HG02763 (cell line): ENCODE results near the gene NUTM2A.
"Not testable (repeated sequence)": the region's sequence is repeated elsewhere in the genome, so short reads cannot be mapped to it uniquely, and the experiment has no call there.

ENCODE experiments used
- ATAC-seq: cut with Tn5 transposase; IDR thresholded peaks from one replicate; pipeline ENCODE4 v1.9.1; 2021; ENCODE audit warnings: mild to moderate bottlenecking, moderate library complexity; ENCODE audit not compliant: unreplicated experiment

The NUTM2A gene, protein sequence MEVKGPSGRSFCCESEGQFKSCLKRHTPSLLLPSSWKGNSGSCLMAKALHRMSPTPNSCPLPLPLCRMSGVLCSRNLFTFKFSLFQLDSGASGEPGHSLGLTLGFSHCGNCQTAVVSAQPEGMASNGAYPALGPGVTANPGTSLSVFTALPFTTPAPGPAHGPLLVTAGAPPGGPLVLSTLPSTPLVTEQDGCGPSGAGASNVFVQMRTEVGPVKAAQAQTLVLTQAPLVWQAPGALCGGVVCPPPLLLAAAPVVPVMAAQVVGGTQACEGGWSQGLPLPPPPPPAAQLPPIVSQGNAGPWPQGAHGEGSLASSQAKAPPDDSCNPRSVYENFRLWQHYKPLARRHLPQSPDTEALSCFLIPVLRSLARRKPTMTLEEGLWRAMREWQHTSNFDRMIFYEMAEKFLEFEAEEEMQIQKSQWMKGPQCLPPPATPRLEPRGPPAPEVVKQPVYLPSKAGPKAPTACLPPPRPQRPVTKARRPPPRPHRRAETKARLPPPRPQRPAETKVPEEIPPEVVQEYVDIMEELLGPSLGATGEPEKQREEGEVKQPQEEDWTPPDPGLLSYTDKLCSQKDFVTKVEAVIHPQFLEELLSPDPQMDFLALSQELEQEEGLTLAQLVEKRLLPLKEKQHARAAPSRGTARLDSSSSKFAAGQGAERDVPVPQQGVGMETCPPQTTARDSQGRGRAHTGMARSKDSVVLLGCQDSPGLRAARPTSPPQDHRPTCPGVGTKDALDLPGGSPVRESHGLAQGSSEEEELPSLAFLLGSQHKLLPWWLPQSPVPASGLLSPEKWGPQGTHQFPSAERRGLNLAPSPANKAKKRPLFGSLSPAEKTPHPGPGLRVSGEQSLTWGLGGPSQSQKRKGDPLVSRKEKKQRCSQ

DNA sequence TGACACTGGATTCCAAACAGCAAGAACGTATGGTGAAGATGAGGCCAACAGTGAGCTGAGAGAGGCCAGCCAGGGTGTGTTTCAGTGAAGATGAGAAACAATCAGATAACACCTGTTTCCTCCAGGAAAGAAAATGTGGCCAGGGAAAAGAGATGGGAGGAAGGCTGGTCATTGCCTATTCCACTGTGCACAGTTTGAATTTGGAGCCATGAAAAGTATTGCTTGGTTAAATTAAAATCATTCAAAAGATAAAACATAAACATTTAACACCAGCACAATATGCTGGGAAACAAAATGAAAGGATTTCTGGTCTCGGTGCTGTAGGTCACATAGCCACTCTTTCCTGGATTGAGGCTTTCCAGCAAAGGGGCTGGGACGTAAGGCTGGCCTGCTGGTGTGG is at the start of gene NUTM2A:
Gene NUTM2A, plus strand, starts transcription at position 301 of the 400 bp plus-strand sequence. CDS start 383 bp downstream, outside the sequence.
- not testable (repeated sequence) for ATAC-seq

DNA sequence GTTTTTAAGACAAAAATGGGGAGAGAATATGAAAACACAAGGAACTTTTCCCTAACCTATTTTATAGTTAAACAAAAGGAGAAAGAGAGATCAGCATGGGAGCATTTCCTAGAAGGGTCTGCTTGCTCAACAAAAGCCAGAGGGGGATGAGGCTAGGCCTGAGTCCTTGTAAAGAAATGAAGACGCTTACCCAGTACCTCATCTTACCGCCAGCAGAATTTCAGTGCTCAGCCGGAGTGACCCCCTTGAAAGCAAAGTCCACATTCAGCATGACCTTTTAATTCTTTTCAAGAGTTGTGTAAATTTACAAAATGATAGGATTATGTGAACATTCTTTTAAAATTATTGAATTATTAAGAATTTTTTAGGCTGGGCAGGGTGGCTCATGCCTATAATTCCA is 47.7 kb upstream of the NUTM2A start:
- not testable (repeated sequence) for ATAC-seq

DNA sequence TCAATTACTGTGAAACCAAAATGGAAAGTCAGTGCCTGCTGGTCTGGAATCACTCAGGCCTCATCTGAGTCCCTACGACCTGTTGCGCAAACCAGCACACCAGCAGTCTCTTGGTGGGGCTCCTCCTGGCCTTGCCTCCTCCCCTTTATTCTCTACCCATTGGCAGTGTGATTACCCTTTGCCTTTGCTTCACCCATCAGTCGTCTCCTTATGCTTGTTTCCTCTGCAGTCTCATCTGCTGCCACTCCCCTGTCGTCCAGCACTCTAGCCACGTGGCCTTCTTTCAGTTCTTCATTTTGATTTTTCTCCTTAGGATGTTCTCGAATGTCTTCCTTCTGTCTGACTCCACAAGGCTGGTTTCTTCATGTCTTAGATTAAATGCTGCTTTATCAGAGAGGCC is 40.8 kb upstream of the NUTM2A start:
- ATAC-seq: not testable (repeated sequence)

DNA sequence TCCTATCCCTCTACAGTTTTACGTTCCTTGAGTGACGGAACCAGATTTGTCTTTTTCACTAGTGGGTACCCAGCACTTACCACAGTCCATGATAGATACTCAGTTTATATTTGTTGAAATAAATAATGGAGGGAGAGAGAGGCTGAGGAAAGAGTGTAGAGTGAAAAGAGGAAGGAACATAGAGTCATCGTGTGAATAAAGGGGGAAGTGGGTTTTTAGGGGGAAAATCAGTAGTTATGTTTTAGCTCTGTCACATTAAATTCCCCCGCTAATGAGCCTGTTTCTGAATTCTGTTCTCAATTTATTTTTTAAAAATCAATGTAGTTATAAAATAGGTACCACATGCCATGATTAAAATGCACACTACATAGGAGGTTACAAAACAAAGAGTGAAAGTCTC is 39.2 kb upstream of the NUTM2A start:
- ATAC-seq: not testable (repeated sequence)

DNA sequence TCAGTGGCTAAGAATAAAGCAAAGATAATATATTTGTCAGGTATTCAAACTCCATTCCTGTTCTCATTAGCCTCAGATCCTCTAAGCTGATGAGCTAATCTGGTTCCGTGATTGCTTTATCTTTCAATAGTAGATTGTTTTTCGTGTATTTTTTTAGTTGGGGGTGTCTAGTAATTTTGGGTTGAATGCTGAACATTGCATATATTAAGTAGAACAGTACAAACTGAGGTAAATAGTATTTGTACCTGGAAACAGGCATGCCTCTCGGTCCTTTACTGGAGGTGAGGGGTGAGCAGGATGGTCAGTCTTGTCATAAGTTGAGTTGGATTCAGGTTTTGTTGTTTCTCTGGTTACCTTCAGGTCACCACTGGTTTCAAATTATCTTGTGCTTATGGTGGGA is 37.7 kb upstream of the NUTM2A start:
- not testable (repeated sequence) for ATAC-seq

DNA sequence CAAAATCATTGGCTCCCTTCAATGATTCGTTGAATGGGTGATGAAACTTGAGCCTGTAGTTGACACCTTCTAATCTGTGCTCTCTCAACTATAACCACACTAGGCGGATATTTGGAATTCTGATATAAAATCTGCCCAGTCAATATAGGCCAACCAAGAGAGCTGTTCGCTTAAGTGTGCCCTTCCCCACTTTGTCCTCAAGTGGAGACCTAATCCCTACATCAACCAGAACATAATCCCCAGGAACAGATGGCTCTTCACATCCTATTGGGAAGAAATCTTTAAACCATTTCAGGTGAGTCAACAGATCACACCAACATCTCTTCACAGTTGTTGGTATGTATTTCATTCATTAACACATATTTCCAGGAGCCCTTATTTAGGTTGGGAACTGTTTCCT is 33.4 kb upstream of the NUTM2A start:
- ATAC-seq: not testable (repeated sequence)

DNA sequence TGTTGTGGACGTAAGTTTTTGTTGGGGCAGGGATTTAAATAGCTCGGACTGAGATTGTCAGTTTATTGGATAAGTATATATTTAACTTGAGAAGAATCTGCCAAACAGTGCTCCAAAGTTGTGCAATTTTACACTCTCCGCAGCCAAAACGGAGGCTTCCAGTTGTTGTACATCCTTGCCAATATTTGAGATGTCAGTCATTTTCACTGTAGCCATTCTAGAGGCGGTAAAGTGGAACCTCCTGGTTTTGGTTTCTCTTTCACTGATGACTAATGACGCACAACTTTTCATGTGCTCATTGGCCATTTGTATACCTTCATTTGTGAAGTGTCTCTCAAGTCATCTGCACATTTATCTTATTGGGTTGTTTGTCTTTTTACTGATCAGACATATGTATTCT is 24.3 kb upstream of the NUTM2A start:
- peak; percentile 65 for ATAC-seq

DNA sequence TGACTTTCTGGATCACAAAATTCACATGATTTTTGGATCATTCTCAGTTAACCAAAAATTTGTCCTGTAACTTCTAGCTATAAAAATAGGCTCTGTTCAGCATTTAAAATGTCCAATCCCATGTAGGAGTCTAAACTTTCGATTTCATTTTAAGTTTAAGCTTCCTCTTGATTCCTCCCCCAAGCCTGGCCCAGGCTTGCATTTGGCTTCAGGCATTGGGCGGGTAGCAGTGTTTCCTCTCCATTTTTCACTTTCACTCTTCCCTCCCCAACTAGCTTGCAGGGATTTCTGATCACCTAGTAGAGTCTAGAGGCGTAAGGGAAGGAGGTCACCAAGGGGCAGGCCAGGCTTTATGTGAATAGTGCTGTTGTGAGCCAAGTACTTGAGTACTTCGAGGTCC is 20.4 kb upstream of the NUTM2A start:
- not testable (repeated sequence) for ATAC-seq

DNA sequence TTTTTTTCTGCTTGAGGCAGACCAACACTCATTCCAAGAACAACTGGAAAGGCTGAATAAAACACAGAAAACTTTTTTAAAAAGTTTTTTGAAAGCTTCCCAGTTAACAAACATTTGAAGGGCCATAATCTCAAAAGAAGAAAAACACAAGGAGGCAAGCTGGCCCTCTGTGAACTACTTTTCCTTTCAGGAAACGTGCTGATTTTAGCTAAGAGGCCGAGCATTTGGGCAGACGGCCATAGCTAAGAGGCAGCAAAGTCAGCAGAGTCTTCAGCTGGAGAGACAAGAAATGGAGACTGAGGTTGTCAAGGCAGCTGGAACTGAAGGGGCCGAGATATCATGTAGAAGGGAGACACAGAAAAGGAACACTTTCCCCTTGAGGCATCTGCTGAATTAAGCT is 18.3 kb upstream of the NUTM2A start:
- ATAC-seq: not testable (repeated sequence)

DNA sequence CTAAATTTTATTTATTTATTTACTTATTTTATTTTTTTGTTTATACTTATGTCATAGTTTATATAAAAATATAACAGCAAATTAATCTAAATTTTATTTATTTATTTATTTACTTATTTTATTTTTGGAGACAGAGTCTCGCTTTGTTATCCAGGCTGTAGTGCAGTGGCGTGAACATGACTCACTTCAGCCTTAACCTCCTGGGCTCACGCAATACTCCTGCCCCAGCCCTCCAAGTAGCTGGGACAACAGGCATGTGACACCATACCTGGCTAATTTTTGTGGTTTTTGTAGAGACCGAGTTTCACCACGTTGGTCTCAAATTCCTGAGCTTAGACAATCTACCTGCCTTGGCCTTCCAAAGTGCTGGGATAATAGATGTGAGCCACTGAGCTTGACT is 14.9 kb upstream of the NUTM2A start:
- not testable (repeated sequence) for ATAC-seq

DNA sequence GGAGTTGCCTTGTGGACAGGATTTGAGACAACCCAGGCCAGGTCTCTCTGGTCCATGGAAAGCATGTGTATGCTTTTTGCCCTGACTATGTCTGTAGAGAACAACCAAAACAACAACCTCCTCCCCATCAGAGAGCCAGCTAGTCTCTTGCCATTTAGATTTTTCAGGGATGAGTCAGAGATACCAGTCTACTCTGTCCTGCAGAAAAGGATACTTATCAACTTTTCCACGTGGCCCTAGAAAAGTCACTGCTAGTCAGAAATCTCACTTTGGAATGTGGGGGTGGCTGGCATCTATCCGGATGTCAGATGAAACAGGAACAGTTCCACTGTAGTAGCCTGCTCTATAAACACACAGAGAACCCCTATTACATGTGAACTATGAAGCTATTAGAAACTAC is 13.4 kb upstream of the NUTM2A start:
- ATAC-seq: not testable (repeated sequence)

DNA sequence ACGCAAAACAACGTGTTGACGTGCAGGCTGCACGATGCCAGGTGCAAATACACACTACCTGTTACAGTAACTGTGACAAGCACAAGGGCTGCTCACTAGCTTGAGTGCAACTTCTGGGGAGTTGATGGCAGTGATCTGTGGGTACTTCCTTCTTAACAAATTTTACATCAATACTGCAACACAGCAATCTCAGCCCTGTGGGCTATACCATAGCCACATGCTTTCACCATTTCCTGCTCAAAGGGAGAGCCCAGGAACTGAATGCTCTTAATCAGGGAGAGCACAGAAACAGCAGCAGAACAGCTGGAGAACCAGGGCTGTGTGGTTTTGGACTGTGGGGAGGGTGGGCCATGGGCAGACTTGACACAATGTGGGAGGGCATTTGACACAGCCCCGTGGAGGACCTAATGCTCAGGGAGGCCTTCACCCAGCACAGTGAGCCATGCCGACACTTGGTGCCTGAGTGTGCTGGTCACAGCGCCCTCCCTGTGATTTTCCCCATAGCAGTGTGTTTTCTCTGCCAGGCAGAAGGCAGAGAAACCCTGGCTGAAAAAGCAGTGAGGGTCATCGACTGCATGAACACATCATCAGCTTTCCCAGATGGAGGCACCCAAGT is 12.0 kb upstream of the NUTM2A start:
- ATAC-seq: not testable (repeated sequence)

DNA sequence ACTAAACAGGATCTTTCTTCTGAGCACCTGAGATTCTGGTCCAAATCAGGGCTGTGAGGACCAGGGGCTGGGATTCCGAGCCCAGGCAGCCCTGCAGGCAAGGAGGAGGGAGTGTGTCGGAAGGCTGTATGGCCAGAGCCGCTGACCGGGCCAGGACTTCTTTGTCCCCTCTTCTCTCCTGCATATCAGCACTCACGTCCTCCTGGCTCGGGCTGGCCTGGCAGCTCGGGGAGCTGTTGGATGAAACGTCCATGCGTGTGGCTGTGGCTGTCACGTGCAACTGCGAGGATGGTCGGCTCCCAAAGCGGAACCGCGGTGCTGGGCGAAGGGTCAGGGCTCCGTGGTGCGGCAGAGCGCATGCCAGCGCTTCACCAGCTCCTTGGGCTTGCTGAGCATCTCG is 11.4 kb upstream of the NUTM2A start:
- ATAC-seq: not testable (repeated sequence)

DNA sequence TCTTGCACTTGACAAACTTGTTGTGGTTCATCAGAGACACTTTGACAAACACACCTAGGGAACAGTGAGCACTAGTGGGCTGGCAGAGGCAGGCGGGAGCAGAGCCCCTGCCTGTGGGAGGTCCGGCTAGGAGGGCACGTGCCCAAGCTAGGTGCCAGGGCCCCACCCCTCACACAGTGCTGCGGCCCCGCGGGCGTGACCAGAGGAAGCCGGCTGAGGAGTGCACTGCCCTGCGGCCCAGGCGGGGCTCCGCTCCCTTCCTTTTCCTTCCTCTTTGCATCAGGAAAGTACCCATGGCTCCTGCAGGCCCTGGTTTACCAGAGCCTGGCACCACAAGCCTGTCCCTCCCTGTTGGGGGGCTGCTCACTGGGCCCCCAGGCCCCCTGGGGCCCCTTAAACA is 9.1 kb upstream of the NUTM2A start:
- ATAC-seq: not testable (repeated sequence)

DNA sequence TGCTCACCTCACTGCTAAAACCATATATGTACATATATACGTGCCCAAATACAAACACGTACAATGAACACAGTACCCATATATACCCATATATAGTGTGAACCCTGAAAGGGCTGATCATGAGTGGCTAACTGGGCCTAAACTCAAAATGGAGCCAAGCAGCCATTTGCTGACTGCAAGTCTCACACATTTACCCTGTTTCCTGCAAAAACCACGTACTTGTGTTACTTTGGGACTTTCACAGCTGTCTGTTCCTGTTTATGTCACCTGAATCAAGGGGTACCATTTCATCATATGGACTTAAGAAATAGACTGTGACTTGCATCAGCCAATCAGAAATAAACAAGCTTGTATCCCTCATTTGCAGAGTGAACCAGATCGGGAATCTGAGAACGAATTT is 5.9 kb upstream of the NUTM2A start:
- ATAC-seq: not testable (repeated sequence)

DNA sequence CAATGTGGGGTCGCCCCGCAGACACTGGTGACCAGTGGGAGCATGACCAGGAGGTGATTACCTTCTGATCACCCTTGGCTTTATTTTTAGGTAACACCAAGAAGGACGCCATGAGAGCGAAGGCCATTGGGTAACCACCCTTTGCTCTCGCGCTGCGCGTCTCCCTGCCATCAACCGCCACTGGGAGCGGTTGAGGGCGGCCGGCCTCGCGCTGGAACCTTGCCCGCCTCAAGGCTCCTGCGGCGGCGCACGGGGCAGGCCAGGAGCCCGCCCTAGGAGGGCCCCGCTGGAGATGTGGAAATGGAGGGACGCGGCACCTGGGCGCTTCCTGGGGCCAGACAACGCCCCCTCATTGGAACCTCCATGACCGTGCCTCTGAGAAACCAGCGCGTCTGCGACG is 2.5 kb upstream of the NUTM2A start:
- not testable (repeated sequence) for ATAC-seq

DNA sequence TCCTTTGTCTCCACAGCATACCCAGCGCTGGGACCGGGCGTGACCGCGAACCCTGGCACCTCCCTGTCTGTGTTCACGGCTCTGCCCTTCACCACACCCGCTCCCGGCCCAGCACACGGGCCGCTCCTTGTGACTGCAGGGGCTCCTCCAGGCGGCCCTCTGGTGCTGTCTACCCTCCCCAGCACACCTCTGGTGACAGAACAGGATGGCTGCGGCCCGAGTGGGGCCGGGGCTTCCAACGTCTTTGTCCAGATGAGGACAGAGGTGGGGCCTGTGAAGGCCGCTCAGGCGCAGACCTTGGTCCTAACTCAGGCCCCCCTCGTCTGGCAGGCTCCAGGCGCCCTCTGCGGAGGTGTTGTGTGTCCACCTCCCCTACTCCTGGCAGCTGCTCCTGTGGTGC is 3.0 kb downstream of the NUTM2A start:
- not testable (repeated sequence) for ATAC-seq

DNA sequence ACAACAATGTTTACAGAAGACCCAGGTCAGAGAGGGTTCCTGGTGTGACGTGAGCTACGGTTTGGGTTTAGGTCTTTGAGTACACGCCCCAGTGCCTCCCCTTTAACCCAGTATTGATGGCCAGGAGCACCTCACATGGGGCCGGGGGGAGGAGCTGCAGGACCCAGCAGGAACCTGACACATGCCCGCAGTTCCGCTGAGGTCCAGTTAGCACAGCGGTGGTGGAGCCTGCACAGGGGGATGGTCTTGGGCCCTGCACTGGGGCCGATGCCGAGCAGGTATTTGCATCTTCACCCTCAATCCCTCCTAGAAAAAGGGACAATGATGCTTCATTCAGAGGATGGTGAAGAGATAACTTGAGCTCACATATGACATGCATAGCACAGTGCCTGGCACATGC is 4.0 kb downstream of the NUTM2A start:
- not testable (repeated sequence) for ATAC-seq

DNA sequence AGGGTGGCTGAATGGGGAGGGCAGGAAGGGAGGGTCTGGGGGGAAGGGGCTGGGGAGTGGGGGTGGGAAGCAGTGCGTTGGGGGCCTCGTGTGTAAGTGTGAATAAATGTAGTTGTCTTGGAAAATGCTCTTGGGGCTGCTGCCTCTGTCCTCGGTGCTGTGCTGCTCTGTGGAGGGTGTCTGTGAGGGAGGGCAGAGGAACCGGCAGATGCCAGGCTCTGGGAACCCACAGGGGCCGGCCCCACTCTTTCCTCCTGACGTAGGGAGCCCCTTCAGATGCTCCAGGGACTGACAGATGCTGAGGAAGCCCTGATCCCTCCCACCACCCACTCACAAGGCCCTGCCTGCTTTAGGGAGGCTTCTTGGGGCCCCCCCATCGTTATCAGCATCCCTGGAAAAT is 9.6 kb downstream of the NUTM2A start:
- not testable (repeated sequence) for ATAC-seq

DNA sequence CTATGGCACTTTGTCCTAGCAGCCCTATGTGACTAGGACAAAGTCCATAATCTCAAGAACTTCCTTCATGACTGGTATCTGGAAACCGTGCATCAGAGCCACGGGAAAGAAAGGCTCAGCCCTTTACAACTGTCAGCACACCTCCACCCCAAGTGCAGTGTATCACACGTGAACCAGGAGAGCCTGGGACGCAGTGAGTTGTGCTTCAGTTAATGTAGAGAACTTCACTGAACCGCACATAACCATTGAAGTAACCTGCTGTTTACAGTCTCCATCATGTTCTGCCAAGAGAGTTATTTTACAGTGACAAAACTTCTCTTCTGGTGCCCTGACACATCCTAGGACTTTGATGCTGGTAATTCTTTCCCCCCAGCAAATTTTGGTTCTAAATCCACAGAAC is 12.0 kb downstream of the NUTM2A start:
- not testable (repeated sequence) for ATAC-seq

DNA sequence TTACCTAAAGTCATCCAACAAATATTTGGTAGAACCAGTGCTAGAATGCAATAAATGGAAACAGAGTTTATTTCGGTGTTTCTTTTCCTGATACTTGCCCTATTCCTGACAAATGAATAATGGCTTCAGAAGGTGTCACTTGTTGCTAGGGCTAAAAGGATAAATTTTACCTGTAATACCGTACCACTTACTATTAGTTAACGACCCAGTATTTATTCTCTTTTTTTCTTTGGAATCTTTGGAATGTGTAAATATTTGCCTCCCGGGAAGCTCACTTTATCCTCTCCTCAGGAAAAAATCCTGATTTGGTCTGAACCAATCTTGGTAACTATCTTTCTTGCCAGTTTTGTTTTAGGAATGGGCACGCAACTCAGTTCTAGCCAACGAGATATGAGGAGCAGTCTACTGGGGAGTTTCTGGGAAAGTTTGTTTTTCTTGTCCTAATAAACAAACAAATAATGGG is 14.1 kb downstream of the NUTM2A start:
- not testable (repeated sequence) for ATAC-seq
